IMR-90 (cell line): Measurements from ENCODE around the gene SYTL3. TPM values are rescaled to one million over a fixed set of nuclear protein-coding genes. Genes with fewer than 3 reads are reported as not detected.

Experiments
- ATAC-seq: fragments of 200-7000 bp; cut with Tn5 transposase; 2 replicates; pipeline ENCODE4 v1.9.1; 2020; ENCODE audit warnings: low read depth, mild to moderate bottlenecking, moderate library complexity
- BruUV-seq: library from RNA; stranded (reverse); fragments of 400-500 nt; replicated peaks from 2 replicates; lab custom pipeline; 2021; lab: Mats Ljungman, UMichigan
- CTCF ChIA-PET: fragments of 300-600 bp; formaldehyde crosslinking; extraction: SDS; loops from one replicate; lab custom pipeline; 2021; ENCODE audit warnings: antibody characterized with exemption; lab: Yijun Ruan, JAX
- POLR2A ChIA-PET: fragments of 300-600 bp; sonication (Branson Sonifier 250); formaldehyde crosslinking; loops from one replicate; lab custom pipeline; 2022; ENCODE audit warnings: antibody characterized with exemption; ENCODE audit not compliant: unreplicated experiment; lab: Charles Lee
- DNase-seq: peaks from one replicate; pipeline ENCODE4 v3.0.0; 2013
- H2AFZ ChIP-seq: replicated peaks from 2 replicates; pipeline ENCODE3; 2013; ENCODE audit warnings: low read length, mild to moderate bottlenecking; ENCODE audit not compliant: poor library complexity
- H2AK5ac ChIP-seq: 2 replicates; pipeline ENCODE4 v1.6.1; 2013; ENCODE audit warnings: low read depth, low read length, inconsistent platforms
- H2AK9ac ChIP-seq: replicated peaks from 2 replicates; pipeline ENCODE3; 2013; ENCODE audit warnings: mild to moderate bottlenecking, low read depth, low read length, moderate library complexity; ENCODE audit not compliant: poor library complexity
- H2BK120ac ChIP-seq: 2 replicates; pipeline ENCODE4 v1.6.1; 2013; ENCODE audit warnings: low read depth, low read length, inconsistent platforms
- H2BK15ac ChIP-seq: 3 replicates; pipeline ENCODE4 v1.6.1; 2013; ENCODE audit warnings: low read depth, low read length, inconsistent platforms
- H2BK20ac ChIP-seq: 2 replicates; pipeline ENCODE4 v1.6.1; 2013; ENCODE audit warnings: low read depth, mild to moderate bottlenecking, inconsistent platforms, low read length, moderate library complexity
- H2BK5ac ChIP-seq: 2 replicates; pipeline ENCODE4 v1.6.1; 2013; ENCODE audit warnings: mild to moderate bottlenecking, low read depth, low read length, inconsistent platforms; ENCODE audit not compliant: poor library complexity, severe bottlenecking
- H3K14ac ChIP-seq: replicated peaks from 2 replicates; pipeline ENCODE4 v1.6.1; 2013; ENCODE audit warnings: low read depth, low read length, inconsistent platforms
- H3K18ac ChIP-seq: 2 replicates; pipeline ENCODE4 v1.6.1; 2013; ENCODE audit warnings: low read depth, low read length, control low read depth
- H3K23ac ChIP-seq: 2 replicates; pipeline ENCODE4 v1.6.1; 2013; ENCODE audit warnings: low read depth, low read length, inconsistent platforms
- H3K27ac ChIP-seq: 2 replicates; pipeline ENCODE4 v1.5.1; 2013; ENCODE audit warnings: mild to moderate bottlenecking, control low read depth, low read length; ENCODE audit not compliant: insufficient read depth
- H3K27me3 ChIP-seq: 2 replicates; pipeline ENCODE4 v1.6.1; 2013; ENCODE audit warnings: low read length; ENCODE audit not compliant: control insufficient read depth, insufficient read depth
- H3K36me3 ChIP-seq: 2 replicates; pipeline ENCODE4 v1.6.1; 2013; ENCODE audit warnings: low read length, mixed read lengths; ENCODE audit not compliant: control insufficient read depth, insufficient read depth
- H3K4ac ChIP-seq: 2 replicates; pipeline ENCODE4 v1.6.1; 2013; ENCODE audit warnings: low read depth, low read length, inconsistent platforms
- H3K4me1 ChIP-seq: 2 replicates; pipeline ENCODE4 v1.6.1; 2013; ENCODE audit warnings: low read length, mixed read lengths; ENCODE audit not compliant: control insufficient read depth, insufficient read depth
- H3K4me2 ChIP-seq: 2 replicates; pipeline ENCODE4 v1.6.1; 2013; ENCODE audit warnings: low read depth, mild to moderate bottlenecking, control low read depth, low read length, moderate library complexity
- H3K4me3 ChIP-seq: 2 replicates; pipeline ENCODE4 v1.5.1; 2013; ENCODE audit warnings: low read depth, mild to moderate bottlenecking, control low read depth, low read length, moderate library complexity; ENCODE audit not compliant: insufficient read depth
- H3K56ac ChIP-seq: 2 replicates; pipeline ENCODE4 v1.6.1; 2013; ENCODE audit warnings: low read length, inconsistent platforms; ENCODE audit not compliant: insufficient read depth; ENCODE audit errors: extremely low read depth
- H3K79me1 ChIP-seq, 2 experiments: 2 replicates each; pipeline ENCODE4 v1.6.1; 2013; ENCODE audit warnings: low read length in 2 of 2, inconsistent platforms in 1 of 2, low read depth in 1 of 2
- H3K9ac ChIP-seq: 2 replicates; pipeline ENCODE4 v1.6.1; 2013; ENCODE audit warnings: low read depth, low read length, control low read depth
- H3K9me1 ChIP-seq: 2 replicates; pipeline ENCODE4 v1.6.1; 2013; ENCODE audit warnings: low read length, inconsistent platforms; ENCODE audit not compliant: insufficient read depth
- H3K9me3 ChIP-seq: 2 replicates; pipeline ENCODE4 v1.6.1; 2013; ENCODE audit warnings: low read length; ENCODE audit not compliant: control insufficient read depth, insufficient read depth
- H4K20me1 ChIP-seq: 2 replicates; pipeline ENCODE4 v1.6.1; 2013; ENCODE audit warnings: low read length, inconsistent platforms; ENCODE audit not compliant: insufficient read depth
- H4K5ac ChIP-seq: 2 replicates; pipeline ENCODE4 v1.6.1; 2013; ENCODE audit warnings: mild to moderate bottlenecking, low read depth, low read length, control low read depth
- H4K8ac ChIP-seq, 2 experiments: 2 replicates each; pipeline ENCODE4 v1.6.1; 2013; ENCODE audit warnings: low read depth in 2 of 2, low read length in 2 of 2, control low read depth in 1 of 2, inconsistent platforms in 1 of 2
- H4K91ac ChIP-seq: 2 replicates; pipeline ENCODE4 v1.6.1; 2013; ENCODE audit warnings: low read depth, low read length, inconsistent platforms; ENCODE audit not compliant: insufficient read depth
- MAFK ChIP-seq: IDR thresholded peaks from 2 replicates; pipeline ENCODE4 v1.6.1; 2012; ENCODE audit warnings: low read depth, low read length, improper control_type of control experiment
- RCOR1 ChIP-seq: IDR thresholded peaks from 2 replicates; pipeline ENCODE4 v1.6.1; 2012; ENCODE audit warnings: mild to moderate bottlenecking, low read length, improper control_type of control experiment; ENCODE audit not compliant: insufficient replicate concordance
- WGBS, 2 experiments: methylation state at CpG; one replicate each; pipeline versions ENCODE4 v1.1.5 to v1.1.7; 2013; ENCODE audit warnings: missing lambda C conversion rate in 2 of 2; ENCODE audit not compliant: insufficient read length in 1 of 2; ENCODE audit errors: extremely low coverage in 2 of 2; 5-methylcytosine and 5-hydroxymethylcytosine counted together
- dilution Hi-C: fragments of 300-500 bp; cut with HindIII; formaldehyde crosslinking; loops from one replicate; pipeline ENCODE4 v1.14.3; 2018; ENCODE audit warnings: low sequenced_read_pairs; ENCODE audit not compliant: unreplicated experiment
- in situ Hi-C: fragments of 300-500 bp; cut with MboI; formaldehyde crosslinking; loops from 3 replicates; pipeline ENCODE4 v1.14.3; 2019; ENCODE audit warnings: low sequenced_read_pairs, inconsistent platforms, mixed read lengths
- intact Hi-C: fragments of 100-400 bp; cut with micrococcal nuclease; formaldehyde crosslinking; loops from 2 replicates; pipeline ENCODE4 v1.10.0; 2022
- polyA plus RNA-seq, 3 experiments: library from polyadenylated mRNA; depleted of rRNA; stranded (reverse); fragments of >200 nt; gene quantifications; 2 replicates each; pipeline ENCODE4 v1.2.3, GENCODE V29; 2012; ENCODE audit warnings: low replicate concordance in 1 of 3
- total RNA-seq: library from RNA; depleted of rRNA; stranded (reverse); fragments of >200 nt; gene quantifications from 2 replicates; pipeline ENCODE4 v1.2.3, GENCODE V29; 2012

The SYTL3 gene
- total and polyA plus RNA-seq, 2 of the 4 experiments (the other 2 are of a cell fraction), result 2.9 to 4.3 TPM

DNA sequence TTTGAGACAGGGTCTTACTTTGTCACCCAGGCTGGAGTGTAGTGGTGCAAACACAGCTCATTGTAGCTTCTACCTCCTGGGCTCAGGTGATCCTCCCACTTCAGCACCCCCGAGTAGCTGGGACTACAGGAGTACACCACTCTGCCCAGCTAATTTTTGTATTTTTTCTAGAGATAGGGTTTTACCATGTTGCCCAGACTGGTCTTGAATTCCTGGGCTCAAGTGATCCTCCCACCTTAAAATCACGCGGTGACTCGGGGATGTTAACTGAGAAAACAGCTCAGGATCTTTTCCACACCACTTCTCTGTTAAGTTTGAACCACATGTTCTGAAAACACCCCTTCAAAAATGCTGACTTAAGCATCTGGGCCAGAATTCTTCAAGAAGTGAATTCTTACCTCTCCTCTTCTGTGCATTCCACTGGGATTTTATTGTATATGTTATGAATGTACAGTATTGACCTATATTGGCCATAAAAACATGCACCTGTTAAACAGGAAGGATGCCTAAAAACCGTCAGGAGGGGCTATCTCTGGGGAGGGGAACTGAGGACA is 72.4 kb downstream of the SYTL3 start:
- Histone ChIP-seq H3K36me3 (no peaks in the 10 kb centered on the region), H2AK5ac (no peak overlapping the region), H2AK9ac (no peak overlapping the region), H3K4ac (no peak overlapping the region), H2BK20ac (no peak overlapping the region), H3K27me3 (no peaks in the 10 kb centered on the region), H4K91ac (no peak overlapping the region), H4K20me1 (no peaks in the 10 kb centered on the region), H4K8ac (no peak overlapping the region), H3K14ac (no peak overlapping the region), H3K27ac (no peak overlapping the region), H3K56ac (no peak overlapping the region), H3K9me1 (peaks cover 11% of the 10 kb centered on the region), H2BK5ac (no peak overlapping the region), H2BK15ac (no peak overlapping the region), H3K9ac (no peak overlapping the region), H3K79me1 (no peaks in the 10 kb centered on the region), H3K23ac (no peak overlapping the region), H4K5ac (no peak overlapping the region), H2BK120ac (no peak overlapping the region), H3K9me3 (no peaks in the 10 kb centered on the region), H3K4me1 (peaks cover 6% of the 10 kb centered on the region), H2AFZ (no peak overlapping the region), H3K4me2 (no peak overlapping the region), H3K18ac (no peak overlapping the region), H3K4me3 (no peak overlapping the region)
- 94% methylated on average over 3 of the region's 5 CpGs; no CpG with 5 or more reads in 1 of the 2 experiments for WGBS, 2 experiments
- ChIA-PET POLR2A (no interaction called here), CTCF (no interaction called here)
- ATAC-seq (no peak), DNase-seq (no peak)
- no TSS peak for BruUV-seq
- intact Hi-C loops, result no loop called here
- peak; percentile 92 for TF ChIP-seq MAFK
- TF ChIP-seq RCOR1, result no peak
- dilution Hi-C loops, result no loop called here
- in situ Hi-C loops, result no loop called here
